Right ventricle myocardium inferior (tissue), 1 donor: ENCODE measurements around the gene FBXW5. TPM values are rescaled to one million over a fixed set of nuclear protein-coding genes. Genes with fewer than 3 reads are reported as not detected.

Experiments used
- ATAC-seq: fragments of 200-7000 bp; cut with Tn5 transposase; one replicate; pipeline ENCODE4 v1.9.1; 2020; ENCODE audit warnings: mild to moderate bottlenecking, moderate library complexity
- DNase-seq: peaks from one replicate; pipeline ENCODE4 v3.0.0; 2021; ENCODE audit errors: missing footprints
- intact Hi-C: fragments of 100-400 bp; cut with DNase I; formaldehyde crosslinking; loops from one replicate; pipeline ENCODE4 v1.11.0; 2022
- total RNA-seq: library from RNA; stranded (reverse); fragmentation: NEBNext Ultra II Directional; extraction: Animal tissue kit (Norgen Biotek cat#: 25700); gene quantifications from one replicate; pipeline ENCODE4 v1.2.1, GENCODE V29; 2021
- donor health status: DM: no; HTN: yes; CAD: no; lungs with severe emphysema.

Gene FBXW5
- total RNA-seq, 1 donor from 2014 or later: 143 TPM

DNA sequence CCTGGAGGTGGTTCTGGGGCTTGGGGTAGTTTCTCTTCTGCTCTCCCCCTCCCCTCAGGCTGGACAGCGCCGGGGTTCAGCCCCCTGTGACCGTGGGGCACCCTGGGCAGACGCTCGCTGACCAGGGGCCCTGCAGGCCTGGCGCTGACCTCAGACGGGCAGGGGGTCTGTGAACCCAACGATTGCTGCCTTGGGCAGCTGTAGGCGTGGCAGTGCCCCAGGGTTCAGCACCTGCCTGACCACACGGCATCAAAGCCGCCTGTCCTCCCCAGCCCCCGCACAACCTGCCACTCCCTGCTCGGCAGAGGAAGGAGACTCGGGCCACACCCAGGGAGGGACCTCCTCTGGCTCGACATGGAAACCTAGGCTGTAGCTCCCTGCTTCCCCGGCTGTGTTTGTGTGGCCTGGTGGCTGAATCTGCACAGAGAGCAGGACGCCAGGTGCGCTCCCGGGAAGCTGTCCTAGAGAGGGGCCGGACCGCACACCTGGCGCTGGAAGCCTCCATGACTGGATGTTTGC lies 19.7 kb upstream of the FBXW5 start:
- ATAC-seq: no peak
- intact Hi-C loops: no loop called here
- DNase-seq: no peak

DNA sequence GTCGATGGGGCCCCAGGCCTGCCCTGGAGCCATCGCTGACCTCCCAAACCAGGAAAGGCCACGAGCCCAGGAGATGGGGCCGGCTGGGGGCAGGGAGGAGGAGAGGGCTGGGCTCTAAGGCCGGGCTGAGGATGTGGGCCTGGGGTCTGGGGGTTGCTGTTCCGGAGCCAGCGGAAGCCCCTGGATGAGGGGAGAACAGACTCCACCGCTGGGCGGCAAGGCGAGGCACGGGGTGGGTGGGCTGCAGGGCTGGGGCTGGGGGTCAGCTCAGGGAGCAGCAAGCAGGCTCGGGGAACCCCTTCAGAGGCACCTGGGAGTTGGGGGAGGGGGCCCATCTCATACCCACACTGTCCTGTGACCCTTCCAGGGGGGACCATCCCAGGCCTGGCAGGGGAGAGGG lies 19.2 kb upstream of the FBXW5 start:
- no peak for DNase-seq
- intact Hi-C loops: no loop called here
- no peak for ATAC-seq

DNA sequence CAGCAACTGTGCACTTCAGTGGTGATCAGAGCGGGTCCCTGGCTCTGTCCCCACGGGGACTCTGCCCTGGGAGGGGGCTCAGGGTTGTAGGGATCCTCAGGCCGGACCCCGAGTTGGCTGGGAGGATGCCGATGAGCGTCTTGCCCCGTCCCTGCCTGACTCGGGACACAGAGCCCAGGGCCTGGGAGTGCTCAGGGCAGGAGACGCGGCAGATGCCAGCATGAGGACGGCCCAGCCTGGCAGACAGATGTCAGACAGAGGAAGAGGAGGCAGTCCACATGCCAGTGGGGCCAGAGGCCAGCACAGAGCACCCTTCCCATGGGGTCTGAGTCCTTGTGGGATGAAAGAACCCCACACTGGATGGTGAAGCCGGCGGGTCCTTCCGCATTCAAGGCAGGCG lies 18.8 kb upstream of the FBXW5 start:
- intact Hi-C loops: no loop called here
- DNase-seq (no peak), ATAC-seq (no peak)

DNA sequence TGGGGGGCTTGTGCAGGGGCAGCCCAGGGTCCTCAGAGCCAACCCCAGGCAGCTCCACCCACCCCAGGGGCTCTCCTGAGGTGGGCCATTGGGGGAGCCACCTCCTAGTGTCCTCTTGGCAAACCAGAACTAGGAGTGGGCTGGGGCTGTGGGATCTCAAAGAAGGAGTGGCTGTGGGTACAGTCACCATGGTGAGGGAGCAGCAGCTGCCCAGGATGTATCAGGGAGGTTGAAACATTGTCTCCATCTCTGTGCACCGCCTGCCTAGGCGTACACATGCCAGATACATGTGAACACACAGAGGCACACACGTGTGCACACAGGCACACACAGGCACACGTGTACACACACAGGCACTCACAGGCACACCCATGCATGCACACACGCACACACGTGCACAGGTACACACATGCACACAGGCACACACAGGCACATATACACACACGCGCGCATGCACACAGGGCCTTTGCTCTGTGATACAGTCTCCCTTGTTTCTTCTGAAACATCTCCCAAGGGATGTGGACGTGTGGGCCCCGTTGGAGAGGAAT lies 18.2 kb upstream of the FBXW5 start:
- ATAC-seq (no peak), DNase-seq (no peak)
- intact Hi-C loops: no loop called here

DNA sequence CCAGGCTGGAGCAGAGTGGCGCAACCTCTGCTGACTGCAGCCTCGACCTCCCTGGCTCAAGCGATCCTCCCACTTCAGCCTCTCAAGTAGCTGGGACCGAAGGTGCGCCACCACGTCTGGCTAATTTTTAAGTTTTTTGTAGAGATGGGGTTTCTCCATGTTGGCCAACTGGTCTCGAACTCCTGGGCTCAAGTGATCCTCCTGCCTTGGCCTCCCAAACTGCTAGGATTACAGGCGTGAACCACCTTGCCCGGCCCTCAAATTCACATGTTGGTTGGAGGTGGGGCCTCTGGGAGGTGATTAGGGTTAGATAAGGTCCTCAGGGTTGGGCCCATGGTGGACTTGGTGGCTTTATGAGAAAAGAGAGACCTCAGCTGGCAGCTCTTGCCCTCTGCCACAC lies 17.6 kb upstream of the FBXW5 start:
- intact Hi-C loops: no loop called here
- ATAC-seq (no peak), DNase-seq (no peak)

DNA sequence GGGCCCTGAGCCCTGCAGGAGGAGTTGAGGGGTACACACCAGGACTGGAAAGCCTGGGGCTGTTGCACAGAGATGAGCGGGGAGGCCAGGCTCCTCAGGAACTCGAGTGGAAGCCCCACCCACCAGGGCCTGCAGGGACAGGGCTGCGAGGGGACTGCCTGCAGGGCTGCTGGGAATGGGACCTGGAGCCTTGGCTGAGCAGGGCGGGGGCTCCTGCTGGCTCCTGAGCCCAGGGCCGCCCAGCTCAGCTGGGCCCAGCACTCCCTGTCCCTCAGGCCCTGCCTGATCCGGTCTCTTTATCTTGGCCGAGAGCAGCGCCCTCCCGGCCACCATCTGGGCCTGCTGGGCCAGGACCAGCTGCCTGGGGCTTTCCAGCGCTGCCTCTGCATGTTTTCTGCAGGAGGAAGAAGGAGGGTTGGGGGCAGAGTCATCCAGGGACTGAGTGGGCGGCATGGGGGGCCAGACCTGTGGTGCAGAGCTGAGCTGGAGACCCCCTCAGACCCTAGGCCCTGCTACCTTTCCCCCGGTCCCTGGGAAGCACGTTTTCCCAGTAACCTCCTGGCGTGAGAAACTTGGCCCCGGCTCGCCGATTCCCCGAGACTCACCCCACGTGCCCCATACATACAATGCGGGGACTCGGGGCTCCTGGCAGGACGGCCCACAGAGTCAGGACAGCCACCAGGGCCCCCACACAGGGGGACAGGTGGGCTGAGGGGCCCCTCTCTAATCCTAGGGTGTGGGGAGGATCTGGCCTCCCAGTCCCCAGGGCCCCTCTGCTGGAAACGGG lies 16.9 kb upstream of the FBXW5 start:
- DNase-seq (no peak), ATAC-seq (peak; percentile 88)
- intact Hi-C loops: no loop called here

DNA sequence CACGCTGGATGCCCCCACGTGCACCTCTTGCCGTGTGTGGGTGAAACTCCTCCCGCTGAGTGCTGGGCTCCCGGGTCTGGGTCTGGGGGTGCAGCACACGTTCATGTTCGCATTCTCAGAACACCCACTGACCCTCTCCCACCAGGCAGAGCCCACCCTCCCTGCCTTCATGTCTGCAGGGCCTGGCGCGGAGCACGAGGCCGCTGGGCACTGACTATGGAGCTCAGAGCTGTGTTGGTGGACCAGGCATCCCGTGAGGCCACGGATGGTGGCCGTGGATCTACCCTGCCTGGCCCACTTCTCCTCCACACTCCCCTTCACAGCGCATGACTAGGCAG lies 16.4 kb upstream of the FBXW5 start:
- intact Hi-C loops: no loop called here
- DNase-seq: no peak
- no peak for ATAC-seq

DNA sequence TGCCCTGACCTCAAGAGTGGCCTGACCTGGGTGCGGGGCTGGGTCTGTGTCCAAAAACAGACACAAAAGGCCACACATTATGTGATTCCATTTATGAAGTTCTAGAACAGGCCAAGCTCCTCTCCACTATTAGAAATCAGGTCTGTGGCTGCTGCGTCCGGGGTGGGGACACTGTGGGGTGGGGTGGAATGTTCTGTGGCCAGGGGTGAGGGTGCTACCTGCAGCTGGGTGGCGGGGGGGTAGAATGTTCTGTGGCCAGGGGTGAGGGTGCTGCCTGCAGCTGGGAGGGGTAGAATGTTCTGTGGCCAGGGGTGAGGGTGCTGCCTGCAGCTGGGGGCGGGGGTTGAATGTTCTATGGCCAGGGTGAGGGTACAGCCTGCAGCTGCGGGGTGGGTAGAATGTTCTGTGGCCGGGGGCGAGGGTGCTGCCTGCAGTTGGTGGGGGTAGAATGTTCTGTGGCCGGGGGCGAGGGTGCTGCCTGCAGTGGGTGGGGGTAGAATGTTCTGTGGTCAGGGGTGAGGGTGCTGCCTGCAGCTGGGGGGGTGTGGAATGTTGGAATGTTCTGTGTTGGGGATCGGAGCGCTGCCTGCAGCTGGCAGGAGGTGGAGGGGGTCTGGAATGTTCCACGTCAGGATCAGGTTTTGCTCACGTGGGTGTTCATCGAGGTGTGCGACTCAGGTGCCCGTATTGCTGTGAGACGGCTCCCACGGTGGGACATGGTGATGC lies 15.8 kb upstream of the FBXW5 start:
- ATAC-seq (no peak), DNase-seq (no peak)
- intact Hi-C loops: no loop called here

DNA sequence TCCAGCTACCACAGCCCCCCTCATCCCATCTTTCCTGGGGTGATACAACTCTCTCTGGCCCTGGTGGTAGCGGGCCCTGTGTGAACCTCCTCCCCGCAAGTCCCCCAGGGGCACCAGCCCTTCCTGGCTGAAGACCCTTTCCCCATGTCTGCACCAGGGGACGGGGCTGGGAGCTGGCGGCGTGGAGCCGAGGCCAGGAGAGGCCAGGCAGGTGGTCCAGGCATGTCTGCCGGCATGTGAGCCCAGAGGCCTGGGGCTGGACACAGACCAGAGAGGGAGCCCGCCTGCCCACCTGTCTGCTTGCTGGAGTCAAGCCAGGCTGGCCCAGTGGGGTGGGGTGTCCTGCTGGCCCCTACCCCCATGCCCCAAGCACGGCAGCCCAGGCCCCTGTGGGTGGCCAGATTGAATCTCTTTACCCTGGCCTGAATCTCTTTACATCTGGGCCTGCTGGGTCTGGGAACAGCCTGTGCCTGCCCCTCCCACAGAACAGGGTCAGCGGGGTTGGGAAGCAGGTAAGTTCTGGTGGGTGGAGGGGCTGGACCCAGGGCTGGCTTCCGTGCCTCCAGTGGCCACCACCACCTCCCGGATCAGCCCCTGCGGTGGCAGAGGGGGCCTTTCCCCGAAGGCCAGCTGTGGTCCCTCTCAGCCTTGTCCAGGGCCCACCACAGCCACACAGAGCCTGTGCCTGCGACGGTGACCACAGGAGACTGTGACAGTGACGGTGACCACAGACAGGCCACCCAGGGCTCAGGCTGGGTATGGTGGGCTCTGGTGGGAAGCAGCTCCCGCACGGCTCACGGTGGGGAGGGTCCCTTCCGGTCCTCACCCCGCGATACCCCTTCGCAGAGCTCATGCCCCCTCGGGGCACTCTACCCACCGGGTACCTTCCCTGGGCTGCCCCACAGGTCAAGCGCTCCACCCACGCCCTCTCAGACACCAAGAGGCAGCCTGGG lies 14.6 kb upstream of the FBXW5 start:
- no peak for DNase-seq
- intact Hi-C loops: no loop called here
- ATAC-seq: no peak

DNA sequence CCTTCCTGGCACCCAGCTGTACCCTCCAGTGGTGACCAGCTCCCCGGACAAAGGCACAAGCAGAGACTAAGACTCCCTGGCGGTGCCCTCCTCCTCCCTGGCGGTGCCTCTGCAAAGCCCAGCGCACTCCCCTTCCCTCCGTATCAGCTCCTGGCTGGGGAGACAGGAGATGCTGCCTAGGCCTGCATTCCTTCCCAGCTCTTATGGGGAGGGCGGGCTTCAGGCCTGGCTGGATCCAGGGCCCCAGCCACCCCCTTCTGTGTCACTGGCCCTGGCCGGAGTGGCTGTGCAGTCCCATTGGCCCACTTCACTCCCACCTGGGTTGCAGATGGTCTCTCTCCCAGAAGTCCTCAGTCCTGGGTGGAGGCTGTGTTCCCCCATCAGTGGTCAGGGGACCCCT lies 13.9 kb upstream of the FBXW5 start:
- DNase-seq (no peak), ATAC-seq (no peak)
- intact Hi-C loops: no loop called here

DNA sequence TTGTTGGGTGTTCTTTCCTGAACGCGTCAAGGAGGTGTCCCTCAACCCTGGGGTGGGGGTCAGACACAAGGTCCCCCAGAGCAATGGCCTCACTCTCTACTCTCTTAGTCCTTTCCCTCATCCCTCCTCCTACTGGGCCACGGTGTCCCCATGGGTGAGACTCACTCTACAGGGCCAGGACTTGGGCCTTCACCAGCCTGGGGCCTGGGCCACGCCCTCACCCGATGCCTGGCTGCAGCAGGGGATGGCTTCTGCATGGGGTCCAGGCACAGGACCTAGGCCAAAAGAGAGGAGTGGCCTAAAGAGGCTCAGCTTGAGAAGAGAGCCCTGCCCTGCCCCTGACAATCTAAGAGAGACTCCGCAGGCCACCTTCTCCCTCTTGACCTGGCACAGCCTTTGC lies 13.4 kb upstream of the FBXW5 start:
- intact Hi-C loops: no loop called here
- DNase-seq (no peak), ATAC-seq (no peak)

DNA sequence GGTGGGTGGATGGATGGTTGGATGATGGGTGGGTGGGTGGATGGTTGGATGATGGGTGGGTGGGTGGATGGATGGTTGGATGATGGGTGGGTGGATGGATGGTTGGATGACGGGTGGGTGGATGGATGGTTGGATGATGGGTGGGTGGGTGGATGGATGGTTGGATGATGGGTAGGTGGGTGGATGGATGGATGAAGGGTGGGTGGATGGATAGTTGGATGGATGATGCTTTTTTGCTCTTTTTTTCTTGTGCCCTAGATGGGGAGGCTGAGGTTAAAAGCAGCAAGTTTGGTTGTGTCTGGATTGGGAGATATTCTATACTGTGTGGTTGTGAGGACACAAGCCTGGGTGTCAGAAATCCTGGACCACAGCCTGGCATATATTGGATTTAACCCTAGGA lies 12.9 kb upstream of the FBXW5 start:
- intact Hi-C loops: no loop called here
- no peak for ATAC-seq
- DNase-seq: no peak

DNA sequence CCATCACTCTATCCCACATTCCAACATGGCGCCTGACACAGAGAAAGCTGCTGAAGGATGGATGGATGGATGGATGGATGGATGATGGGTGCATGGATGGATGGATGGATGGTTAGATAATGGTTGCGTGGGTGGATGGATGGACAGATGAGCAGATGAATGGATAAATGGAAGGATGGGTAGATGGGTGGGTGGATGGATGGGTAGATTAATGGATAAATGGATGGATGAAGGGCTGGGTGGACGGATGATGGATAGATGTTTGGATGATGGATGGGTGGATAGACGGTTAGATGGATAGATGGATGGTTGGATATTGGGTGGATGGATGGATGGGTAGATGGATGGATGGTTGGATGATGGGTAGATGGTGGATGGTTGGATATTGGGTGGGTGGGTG lies 12.1 kb upstream of the FBXW5 start:
- intact Hi-C loops: no loop called here
- DNase-seq (no peak), ATAC-seq (no peak)

DNA sequence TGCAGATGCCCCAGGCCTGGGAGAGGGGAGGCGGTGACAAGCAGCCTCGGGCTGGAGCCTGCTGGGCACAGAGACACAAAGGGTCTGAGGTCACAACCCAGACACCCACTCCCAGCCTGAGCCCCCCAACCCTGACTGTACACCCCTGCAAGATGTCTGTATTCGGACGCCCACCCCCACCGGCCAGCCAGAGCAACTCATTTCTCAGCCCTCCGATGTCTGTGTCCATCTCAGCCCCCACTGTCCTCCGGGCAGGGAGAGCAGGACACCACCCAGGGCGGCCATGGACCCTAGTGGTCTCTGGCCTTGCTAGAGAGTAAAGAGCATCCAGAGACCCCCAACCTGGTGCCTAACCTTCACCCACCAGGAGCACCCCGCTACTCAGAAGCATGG lies 11.4 kb upstream of the FBXW5 start:
- intact Hi-C loops: no loop called here
- DNase-seq: peak; percentile 68
- no peak for ATAC-seq

DNA sequence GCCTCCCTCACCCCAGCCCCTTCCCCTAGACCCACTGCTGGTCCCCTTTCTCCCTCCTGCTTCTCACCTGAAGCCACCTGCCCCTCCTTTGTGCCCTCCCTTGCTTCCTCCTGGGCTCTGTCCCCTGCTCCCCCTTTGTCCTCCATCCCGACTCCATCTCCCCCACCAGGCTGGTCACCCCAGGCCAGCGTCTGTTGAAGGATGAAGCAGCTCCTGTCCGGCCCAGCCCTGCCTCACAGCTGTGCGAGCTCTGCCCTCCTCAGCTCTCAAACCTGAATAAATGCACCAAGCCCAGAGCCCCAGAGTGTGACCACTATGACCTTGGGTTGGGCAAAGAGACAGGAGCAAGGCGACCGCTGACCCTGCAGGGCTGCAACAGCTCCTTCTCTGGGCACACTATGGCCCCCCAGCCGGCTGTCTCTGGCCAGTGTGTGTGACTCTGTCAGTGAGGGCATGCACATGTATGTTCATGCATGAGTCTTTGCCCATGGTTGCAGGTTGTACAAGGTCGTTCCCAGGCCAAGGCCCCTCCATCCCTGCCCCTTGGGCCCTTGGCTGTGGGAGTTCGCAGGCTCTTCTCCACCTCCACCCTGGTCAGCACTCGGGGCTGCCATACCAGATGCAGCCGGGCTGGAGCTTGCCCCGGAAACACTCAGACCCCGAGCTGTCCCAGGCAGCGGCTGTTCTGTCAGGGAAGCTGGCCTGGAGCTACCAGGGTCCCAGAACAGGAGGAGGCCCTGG lies 10.8 kb upstream of the FBXW5 start:
- intact Hi-C loops: no loop called here
- no peak for ATAC-seq
- peak; percentile 55 for DNase-seq

DNA sequence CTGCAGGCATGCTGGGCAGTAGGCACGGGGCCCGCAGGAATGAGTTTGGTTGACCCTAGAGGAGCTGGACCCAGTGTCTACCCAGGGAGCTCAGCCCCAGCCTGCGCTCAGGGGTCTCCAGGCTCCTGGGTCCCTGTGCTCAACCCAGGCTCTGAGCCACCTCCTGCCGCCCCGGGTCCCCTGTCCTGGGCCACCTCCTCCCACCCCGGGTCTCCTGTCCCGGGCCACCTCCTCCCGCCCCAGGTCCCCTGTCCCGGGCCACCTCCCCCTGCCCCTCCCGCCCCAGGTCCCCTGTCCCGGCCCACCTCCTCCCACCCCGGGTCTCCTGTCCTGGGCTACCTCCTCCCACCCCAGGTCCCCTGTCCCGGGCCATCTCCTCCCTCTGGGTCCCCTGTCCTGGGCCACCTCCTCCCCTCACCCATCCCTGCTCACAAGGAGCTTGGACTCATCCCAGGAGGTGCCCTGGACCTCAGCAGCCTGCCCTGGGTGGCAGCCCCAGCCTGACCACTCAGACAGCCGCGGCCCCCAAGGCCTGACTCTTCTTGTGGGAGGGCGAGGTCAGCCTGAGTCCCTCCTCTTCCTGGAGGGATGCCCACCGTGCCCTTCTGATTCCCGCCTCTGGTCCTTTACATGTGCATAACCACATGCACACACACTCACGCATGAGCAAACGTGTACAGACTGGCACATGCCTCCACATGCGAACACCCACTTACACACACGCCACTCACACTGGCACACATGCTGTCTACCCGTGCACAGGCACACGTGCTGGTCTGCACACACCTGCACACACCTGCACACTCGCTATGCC lies 9.9 kb upstream of the FBXW5 start:
- ATAC-seq: no peak
- peak; percentile 53 for DNase-seq
- intact Hi-C loops: no loop called here

DNA sequence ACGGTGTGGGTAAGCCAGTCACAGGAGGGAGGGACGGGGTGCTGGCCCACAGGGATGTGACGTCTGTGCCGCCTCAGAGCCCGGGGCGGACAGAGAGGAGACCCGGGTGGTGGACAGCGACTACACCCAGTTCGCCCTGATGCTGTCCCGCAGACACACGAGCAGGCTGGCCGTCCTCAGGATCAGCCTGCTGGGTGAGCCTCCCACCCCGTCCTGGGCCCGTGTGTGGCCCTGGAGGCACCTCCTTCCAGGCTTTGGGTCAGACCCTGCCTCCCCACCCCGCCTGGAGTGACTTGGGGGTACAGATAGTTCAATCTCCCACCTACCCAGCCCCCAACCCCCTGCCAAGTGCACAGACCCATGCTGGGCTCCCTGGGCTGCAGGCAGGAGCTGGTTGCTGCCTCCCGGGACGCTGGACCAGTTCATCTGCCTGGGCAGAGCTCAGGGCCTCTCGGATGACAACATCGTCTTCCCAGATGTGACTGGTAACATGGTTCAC lies 9.3 kb upstream of the FBXW5 start:
- DNase-seq: no peak
- intact Hi-C loops: no loop called here
- ATAC-seq: no peak
